ENCODE data around the gene FAM118B.

Gene FAM118B

DNA sequence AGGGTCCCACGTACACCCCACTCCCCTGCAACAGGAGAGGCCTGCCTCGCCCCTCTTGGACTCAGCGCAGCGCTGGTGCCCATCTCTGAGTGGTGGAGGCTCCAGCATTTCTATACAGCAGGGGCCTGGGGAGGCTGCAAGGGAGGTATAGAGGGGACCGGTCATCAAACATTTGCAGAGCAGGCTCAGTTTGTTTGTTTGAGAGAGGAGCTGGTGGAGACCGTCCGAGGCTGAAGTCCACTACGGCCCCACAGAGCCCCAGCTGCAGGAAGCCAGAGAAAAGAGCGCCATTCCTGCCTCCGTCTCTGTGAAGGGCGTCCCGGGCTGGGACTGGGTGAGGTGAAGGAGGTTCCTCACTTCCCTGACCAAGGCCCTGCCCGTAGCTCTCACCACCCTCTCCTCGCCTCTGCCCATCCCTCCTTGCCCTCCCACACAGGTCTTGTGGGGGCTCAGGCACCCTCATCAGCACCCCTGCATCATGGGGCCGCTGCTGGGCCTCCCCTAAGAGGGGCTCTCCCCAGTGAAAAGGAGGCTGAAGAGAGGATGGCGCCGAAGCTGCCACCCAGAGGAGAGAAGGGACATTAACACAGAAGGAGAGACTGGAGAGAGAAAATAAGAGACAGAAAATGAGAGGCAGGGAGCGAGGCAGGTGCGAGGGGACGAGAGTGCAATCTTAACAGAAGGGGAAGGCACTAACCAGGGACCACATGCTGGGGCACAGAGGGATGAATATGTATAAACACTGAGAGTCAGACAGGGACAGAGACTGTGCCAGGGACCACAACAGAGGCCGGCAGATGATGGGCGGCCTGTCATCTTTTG, 24.7 kb upstream of the FAM118B start:
- no peak for DNase-seq (ENCODE audit: low spot score)

- no peak for DNase-seq (ENCODE audit: low spot score)
These were observed 23.1 kb upstream of the FAM118B start for GRCh38 chr11:126188332-126189108.

- DNase-seq (ENCODE audit: low spot score), result no peak
These were observed 22.3 kb upstream of the FAM118B start for GRCh38 chr11:126189109-126189929.

GRCh38 chr11:126190792-126191191, 20.8 kb upstream of the FAM118B start:
- DNase-seq (ENCODE audit: low spot score), result no peak

GRCh38 chr11:126191379-126192073, 20.1 kb upstream of the FAM118B start:
- DNase-seq (ENCODE audit: low spot score), result no peak

DNA sequence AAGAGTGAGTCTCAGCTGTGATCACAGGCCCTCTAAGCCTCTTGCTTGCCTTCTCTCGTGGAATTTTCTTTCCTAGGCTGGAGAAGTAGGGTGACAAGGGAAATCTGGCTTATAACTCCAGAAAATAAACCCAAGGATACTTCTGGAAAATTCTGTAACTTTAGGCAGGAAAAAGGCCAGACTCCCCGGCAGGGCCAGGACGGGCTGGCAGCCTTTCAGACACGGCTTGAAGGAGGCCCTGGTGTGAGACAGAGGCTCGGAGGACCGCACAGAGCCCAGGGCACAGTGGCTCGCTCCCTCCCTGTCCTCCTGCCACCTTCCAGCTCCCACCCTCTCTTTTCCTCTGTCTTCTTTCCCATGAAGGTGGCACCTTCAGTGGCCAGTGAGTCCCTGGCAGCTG, 19.2 kb upstream of the FAM118B start:
- DNase-seq (ENCODE audit: low spot score), result no peak

GRCh38 chr11:126193038-126193478, 18.5 kb upstream of the FAM118B start:
- no peak for DNase-seq (ENCODE audit: low spot score)

DNA sequence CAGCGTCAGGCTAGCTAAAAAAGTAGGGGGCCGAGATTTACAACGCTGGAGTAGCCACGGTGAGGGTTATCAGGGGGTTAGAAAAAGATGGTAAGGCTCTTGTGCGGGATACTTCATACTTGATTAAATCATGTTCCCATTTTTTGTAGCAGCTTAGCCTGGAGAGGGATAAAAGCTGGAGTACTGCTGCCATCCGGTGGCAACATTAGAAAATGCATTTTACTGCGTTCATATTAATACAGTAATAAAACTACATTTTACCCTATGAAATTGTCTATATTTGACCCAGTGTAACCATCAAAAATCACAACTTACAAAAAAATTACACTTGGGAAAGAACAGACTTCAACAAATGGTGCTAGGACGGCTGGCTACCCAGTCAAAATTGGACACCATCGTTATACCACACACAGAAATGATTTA, 17.4 kb upstream of the FAM118B start:
- DNase-seq (ENCODE audit: low spot score), result peak; percentile 27

DNA sequence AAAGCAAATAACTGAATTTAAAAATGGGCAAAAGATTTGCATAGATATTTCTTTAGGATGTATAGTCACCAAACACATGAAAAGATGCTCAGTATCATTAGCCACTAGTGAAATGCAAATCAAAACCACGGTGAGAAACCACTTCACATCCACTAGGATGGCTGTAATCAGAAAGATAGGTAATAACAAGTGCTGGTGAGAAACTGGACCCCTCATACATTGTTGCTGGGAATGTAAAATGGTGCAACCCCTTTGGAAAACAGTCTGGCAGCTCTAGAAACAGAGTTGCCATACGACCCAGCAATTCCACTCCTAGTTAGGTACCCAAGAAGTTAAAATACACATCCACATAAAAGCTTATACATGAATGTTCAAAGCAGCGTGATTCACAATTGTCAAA, 16.5 kb upstream of the FAM118B start:
- DNase-seq (ENCODE audit: low spot score), result no peak

GRCh38 chr11:126197277-126197939, 14.2 kb upstream of the FAM118B start:
- DNase-seq (ENCODE audit: low spot score), result no peak

DNA sequence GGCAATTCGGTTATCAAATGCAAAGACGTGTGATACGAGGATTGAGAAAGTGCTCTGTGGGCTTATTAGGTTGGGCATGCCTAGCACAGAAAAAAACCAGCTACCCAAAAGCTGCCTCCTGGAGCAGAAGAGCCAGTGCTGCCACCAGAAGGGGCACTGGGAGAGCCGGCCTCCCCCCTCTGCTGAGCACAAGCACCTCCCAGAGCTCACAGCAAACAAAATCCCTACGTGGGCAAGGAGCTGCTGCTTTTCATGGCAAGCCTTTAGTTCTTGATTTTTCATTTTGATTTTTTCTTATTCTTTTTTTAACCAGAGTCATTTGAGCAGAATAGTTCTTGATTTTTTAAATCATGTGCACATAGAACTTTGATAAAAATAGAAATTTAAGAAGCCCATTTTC, 12.9 kb upstream of the FAM118B start:
- no peak for DNase-seq (ENCODE audit: low spot score)

DNA sequence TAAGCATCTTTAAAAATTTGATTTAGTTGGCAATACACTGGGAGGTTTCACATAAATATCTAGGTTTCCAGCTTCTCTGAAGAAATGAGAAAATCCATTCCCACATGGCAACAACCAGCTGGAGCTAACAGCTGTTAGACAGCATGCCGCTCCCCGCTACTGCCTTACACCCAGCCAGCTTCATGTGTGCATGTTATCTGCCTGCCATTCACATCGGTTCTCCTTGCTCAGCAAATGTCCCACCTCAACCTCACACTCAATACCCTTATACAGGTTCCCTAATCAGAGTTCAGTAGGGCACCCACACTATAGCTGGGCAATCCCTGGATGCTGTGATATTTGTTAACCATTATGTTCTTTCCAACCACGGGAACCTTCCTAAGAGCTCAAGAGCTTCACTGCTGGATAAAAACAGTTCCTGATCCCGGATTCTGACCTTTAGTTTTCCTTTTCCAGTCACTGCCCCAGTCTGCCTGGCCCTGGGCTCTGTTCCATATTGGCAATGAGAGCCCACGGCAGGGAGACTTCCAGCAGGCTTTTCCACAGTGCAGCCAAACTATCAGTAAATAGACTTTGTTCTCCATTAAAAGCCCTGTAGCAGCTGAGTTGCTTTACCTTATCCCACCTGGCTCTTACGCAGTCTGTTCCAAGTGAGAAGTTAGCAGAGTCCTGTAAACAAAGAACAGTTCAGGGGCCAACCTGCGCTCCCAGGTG, 8.8 kb upstream of the FAM118B start:
- DNase-seq (ENCODE audit: low spot score), result no peak

- DNase-seq (ENCODE audit: low spot score), result no peak
These were observed 6.2 kb upstream of the FAM118B start for GRCh38 chr11:126205359-126205758.

DNA sequence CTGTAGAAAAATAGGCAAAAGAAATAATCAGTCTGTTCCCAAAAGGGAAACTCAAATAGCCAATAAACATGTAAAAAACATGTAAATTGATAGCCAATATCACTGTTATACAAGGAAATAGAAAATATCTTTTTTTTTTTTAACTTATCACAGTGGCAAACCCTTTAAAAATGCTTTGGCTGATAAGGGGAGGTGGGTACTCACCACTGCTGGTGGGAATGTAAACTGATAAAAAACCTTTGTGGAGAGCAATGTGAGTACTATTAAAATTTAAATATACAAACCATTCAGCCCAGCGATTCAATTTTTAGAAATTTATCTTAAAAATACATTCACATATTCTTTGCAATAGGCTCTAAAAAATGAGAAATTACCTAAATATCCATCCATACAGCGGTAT, 3.7 kb upstream of the FAM118B start:
- no peak for DNase-seq (ENCODE audit: low spot score)

DNA sequence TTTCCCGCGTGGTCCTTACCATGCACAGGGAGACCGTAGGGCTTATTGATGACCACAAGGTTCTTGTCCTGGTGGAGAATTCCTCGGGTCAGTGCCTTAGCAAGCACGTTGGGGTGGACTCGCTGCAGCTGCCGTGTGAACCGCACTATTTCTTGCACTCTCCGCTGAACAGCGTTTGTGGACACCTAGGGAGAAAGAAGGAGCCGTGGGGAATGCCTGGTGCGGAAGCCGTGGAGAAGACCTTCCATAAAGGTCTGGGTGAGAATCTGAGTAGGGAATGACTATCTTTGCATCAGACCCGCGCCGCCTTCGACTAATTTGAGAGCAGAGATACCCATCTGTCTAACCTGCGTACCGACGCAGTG, 729 bp upstream of the FAM118B start:
- no peak for DNase-seq (ENCODE audit: low spot score)

DNA sequence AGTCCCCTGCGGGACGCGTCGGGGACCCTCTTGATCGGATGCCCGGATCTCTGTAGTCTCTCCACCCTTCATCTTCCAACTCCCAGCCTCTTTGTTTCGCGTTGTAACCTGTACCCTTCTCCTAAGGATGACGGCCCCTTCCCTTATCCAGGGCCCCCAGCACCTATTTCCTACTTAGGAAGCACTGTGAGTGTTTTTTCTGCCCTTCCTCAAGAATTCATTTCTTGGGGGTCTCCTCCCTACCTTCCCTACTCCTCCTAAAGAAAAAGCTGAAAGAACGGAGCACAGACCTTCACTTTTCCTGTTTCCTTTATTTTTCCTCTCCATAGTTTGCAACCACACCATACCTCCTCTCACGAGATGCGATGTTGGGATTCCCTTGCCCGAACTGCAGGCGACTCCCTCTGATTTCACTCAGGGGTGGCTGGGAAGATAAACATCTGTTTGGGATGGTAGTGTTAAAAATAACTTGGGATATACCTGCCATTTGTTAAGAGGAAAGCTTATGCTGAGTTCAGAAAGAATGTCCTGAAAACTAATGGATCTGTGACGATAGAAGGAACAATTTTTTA, 593 bp downstream of the FAM118B start:
- DNase-seq (ENCODE audit: low spot score), result no peak

DNA sequence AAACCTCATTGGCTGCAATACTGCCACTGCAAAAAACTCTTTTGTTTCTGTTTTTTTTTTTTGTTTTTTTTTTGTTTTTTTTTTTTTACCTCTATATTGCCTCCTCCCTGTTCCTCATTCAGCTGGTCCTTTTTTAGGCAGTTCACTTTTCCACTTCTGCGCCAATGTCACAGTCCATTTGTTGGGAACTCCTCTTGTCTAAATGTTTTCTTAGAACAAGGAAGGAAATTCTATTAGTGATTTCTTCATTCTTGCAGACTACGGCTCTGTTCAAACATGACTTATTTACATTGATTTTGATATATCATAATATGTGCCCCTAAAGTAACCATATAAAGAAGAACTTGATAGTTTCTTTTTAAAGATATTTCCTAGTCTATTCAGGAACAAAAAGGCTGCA, 2.9 kb downstream of the FAM118B start:
- DNase-seq (ENCODE audit: low spot score), result no peak

- DNase-seq (ENCODE audit: low spot score), result no peak
These were observed 3.3 kb downstream of the FAM118B start for GRCh38 chr11:126214841-126215240.

DNA sequence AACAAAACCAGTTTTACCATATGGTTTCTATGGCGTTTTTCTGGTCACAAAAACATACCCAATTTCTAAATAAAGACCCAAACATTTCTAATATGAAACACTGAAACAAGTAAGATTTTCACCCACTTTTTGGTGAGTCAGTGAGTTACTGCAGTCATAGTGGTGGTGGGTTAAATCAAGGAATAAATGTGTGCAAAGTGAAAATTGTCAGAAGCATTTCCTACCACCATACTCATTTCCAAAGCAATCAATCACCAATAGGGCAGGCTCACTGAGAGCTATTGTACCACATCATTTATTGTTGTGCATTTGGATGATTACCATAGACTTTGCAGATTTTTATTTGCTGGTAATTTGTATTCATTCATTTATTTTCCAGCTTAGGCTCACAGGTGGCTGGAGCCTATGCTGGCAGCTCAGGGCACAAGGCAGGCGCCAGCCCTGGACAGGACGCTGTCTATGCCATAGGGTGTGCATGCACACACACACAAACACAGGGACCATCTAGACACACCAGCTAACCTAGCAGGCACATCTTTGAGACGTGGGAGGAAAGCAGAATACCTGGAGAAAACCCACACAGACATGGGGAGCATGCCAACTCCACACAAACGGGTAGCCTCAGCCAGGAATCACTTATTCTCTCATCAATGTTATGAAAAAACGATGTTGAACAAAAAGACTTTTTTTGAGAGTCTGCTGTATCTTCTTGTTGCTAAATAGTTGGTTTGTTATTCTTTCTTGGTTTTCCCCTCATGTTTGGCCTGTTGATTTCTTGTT, 5.1 kb downstream of the FAM118B start:
- DNase-seq (ENCODE audit: low spot score), result no peak

Measured in SK-N-DZ (cell line).